Stimulated activated CD8-positive, alpha-beta memory T cell treated with anti-CD3 and anti-CD28 coated beads, Interleukin-7, amount 100 ng/mL, for 24 hours (primary cell): ENCODE data around the gene DAZAP2.
"Not testable (repeated sequence)": the region's sequence is repeated elsewhere in the genome, so short reads cannot be mapped to it uniquely, and the experiment has no call there.

ENCODE experiments used
- DNase-seq: peaks from one replicate; pipeline ENCODE4 v3.0.0-alpha.2; 2020; ENCODE audit warnings: low read depth

DAZAP2 gene

GRCh38 chr12:51247523-51248206 is 9.0 kb downstream of the DAZAP2 start:
- DNase-seq = no peak

- no peak for DNase-seq
These were observed 14.7 kb downstream of the DAZAP2 start for GRCh38 chr12:51253276-51253675.

- DNase-seq = no peak
These were observed 15.9 kb downstream of the DAZAP2 start for GRCh38 chr12:51254536-51254935.

DNA sequence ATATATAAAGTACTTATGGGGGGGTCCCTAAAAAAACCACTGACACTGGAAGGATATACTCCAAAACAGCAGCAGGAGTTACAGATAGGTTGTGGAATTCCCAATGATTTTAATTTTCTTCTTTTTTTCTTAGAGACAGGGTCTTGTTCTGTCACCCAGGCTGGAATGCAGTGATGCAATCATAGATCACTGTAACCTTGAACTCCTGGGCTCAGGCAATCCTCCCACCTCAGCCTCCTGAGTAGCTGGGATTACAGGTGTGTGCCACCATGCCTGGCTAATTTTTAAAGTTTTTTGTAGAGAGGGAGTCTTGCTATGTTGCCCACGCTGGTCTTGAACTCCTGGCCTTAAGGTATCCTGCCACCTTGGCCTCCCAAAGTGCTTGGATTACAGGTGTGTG is 21.0 kb downstream of the DAZAP2 start:
- not testable (repeated sequence) for DNase-seq

DNA sequence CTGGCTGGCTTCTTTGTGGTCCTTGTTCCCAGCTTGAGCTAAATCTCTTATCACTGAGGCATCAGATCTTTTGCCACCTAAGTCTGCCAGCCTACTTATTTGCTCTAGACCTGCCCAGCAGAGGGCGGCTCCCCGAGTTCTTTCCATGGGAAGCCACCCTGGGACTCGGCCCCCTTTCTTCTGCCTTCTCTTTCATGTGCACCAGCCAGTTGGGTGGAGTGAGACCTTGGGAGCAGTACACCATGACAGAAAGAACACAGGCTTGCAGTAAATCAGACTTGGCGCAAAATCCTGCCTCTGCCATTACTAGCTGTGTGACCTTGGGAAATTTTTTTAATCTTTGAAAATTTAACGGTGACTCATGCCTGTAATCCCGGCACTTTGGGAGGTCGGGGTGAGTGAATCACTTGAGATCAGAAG is 24.1 kb downstream of the DAZAP2 start:
- DNase-seq = no peak

- no peak for DNase-seq
These were observed 24.7 kb downstream of the DAZAP2 start for GRCh38 chr12:51263341-51263740.

- DNase-seq = no peak
These were observed 25.7 kb downstream of the DAZAP2 start for GRCh38 chr12:51264297-51264696.

GRCh38 chr12:51265024-51265423 is 26.4 kb downstream of the DAZAP2 start:
- no peak for DNase-seq

DNA sequence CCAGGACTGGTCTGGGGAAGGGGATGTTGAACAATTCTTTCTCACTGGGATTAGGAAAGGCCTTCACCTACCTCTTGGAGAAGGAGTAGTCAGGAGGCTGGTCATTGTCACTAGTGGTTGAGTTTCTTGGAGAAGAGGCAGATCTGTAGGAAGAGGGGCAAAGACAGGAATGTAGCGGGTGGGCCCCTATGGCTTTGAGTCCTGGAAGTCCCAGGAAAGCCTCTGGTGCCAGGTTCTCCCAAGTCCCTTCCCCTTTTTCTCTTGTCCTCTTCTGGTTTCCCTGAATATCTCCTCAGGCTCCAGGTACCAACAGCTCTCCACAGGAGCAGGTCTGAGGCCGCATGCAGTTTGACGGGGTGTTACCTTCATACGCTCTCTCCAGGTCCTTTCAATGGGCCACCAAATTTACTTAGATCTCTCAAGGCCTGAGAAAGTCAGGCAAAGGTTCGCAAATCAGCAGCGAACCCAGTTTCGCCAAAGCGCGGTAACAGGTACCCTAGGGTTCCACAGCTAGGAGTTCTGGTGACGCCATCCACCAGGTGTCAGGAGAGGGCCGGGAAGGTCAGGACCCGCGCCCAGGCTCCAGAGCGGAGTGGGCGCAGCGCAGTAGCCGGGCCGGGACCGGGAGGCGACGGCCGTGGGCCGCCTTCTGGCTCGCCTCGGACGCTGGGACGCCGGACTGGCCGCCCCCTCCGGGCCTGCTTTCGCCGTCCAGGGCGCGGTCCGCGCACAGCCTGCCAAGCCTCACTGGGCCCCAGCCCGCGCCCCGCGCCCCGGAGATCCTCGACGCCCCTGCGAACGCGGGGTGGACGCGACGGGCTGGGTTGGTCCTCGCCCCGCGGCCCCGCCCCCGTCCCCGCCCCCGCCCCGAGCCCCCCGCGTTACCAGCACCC is 30.8 kb downstream of the DAZAP2 start:
- peak; percentile 20 for DNase-seq

- DNase-seq = no peak
These were observed 31.7 kb downstream of the DAZAP2 start, which contains the start of gene SMAGP for GRCh38 chr12:51270067-51270950. TSS of gene SMAGP (minus strand) at chr12:51270415. CDS start at chr12:51269278, 1,137 bp downstream.

- DNase-seq = no peak
These were observed 32.4 kb downstream of the DAZAP2 start for GRCh38 chr12:51270951-51271518.

DNA sequence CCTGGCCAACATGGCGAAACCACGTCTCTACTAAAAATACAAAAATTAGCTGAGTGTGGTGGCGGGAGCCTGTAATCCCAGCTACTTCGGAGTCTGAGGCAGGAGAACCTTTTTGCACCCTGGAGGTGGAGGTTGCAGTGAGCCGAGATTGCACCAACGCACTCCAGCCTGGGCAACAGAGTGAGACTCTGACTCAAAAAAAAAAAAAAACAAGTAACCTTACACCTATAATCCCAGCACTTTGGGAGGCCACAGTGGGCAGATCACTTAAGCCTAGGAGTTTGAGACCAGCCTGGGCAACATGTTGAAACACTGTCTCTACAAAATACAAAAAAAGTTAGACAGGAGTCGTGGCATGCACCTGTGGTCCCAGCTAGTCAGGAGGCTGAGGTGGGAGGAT is 34.2 kb downstream of the DAZAP2 start:
- not testable (repeated sequence) for DNase-seq

DNA sequence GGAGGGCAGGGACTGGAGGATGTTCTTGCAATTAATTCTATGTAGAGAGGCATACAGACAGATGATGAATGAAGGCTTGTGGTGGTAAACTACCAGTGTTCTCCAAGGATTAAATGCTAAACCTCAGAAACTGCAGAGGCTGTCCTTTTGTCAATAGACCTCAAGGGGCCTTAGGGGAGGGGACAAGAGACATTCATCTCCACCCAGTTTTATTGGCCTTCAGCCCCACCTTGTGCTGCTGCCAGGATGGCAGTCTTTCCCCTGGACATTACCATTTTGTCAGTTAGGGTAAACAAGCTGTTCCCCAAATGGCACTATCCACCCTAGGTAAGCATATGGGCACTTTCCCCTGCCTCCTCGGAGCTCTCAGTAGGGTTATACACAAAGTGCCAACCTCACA is 36.5 kb downstream of the DAZAP2 start:
- no peak for DNase-seq

DNA sequence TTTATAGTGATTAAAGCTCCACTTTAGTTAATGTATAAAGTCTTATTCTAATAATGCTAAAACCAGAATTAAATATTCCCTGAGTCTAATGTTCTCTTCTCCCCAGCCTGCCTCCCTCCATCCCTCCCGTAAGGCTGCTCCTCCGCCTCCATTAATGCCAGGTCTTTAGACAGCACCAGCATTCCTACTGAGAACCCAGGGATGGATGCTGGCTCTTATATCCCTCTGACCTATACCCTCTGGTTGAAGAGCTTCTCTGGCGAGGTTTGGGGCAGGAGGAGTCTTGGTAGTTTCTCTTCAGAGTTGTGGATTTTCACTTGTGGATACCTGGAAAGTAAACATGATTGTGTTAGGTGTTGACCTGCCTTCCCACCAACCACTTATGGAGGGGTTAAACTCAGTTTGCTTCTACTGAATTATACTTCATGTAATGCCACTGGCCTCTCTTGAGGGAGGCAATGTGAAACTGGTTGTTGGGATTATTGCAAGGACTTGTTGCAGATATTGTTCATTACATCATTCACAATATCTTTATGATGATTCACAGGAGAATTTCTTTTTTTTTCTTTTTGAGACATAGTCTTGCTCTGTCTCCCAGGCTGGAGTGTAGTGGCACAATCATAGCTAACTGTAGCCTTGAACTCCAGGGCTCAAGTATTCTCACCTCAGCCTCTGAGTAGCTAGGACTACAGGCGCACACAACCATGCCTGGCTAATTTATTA is 42.7 kb downstream of the DAZAP2 start:
- DNase-seq = no peak

DNA sequence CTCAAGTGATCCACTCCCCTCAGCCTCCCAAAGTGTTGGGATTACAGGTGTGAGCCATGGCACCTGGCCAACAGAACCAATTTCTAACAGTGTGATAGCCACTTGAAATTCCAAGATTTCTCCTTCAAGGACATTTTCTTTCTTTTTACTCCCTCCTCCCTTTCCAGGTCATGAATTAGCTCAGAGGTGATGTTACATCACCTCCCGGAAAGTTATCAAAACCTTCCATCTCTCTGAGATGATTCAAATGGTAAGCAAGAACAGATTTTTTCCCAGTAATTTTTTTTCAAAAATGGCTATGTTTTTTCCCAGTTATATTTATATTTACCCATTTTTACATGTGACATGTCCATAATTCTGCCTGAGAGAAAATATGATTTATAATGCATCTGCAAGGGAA is 47.2 kb downstream of the DAZAP2 start:
- no peak for DNase-seq

GRCh38 chr12:51291603-51292513 is 53.2 kb downstream of the DAZAP2 start:
- not testable (repeated sequence) for DNase-seq
